Measurements from ENCODE around the gene GAS2L2. TPM values are rescaled to one million over a fixed set of nuclear protein-coding genes. Genes with fewer than 3 reads are reported as not detected.

The GAS2L2 gene
- polyA plus RNA-seq, 1 experiment = not detected

DNA sequence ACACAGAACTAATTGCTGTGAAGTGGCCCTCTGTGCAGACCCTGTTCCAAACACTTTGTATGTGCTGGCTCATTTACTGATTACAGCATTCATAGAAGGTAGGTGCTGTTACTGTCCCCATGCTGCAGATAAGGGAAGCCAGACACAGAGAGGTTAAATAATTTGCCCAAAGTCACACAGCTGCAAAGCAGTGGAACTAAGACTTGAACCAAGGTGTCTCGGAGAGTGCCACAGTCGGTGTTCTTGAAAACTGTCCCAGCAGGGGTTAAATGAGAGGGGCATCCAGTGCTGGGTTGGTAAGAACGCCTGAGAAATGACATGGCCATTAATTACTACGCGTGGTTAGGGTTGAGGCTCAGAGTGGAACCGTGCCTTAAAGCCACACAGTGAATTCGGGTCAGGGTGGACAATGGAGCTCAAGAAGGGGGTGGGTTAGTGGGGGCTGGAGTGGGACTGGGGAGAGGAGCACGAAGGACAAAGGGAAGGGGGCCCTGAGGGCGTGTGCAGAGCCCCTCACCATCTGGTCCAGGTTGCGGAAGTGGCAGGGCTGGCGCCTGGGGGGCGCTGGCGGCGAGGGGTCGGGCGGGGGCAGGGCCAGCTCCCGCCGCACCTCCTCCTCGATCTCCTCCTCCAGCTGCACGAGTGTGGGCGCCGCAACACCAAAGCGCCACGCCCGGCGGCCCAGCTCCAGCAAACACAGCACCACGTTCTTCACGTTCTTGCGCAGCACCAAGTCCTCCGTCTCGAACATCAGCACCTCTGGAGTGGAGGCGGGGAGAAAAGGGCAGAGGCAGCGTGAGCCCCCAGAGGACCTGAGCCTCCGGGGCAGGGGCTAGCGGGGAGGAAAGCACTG lies 3.3 kb downstream of the GAS2L2 start:
- Histone ChIP-seq H3K4me3 (ENCODE audit: low read depth, low read length) (0 out of 2 replicates have a peak overlapping the region, but pooled peaks have one; percentile 7), H3K9me3 (ENCODE audit: control insufficient read depth, insufficient read depth, low read length) (no peaks in the 10 kb centered on the region; the same call in 1 of the 2 replicates), H3K27me3 (ENCODE audit: control insufficient read depth, insufficient read depth, low read length) (peaks cover 40% of the 10 kb centered on the region), H3K27ac (ENCODE audit: low read depth, low read length) (no peak overlapping the region)
- TF ChIP-seq, protein P1, sequence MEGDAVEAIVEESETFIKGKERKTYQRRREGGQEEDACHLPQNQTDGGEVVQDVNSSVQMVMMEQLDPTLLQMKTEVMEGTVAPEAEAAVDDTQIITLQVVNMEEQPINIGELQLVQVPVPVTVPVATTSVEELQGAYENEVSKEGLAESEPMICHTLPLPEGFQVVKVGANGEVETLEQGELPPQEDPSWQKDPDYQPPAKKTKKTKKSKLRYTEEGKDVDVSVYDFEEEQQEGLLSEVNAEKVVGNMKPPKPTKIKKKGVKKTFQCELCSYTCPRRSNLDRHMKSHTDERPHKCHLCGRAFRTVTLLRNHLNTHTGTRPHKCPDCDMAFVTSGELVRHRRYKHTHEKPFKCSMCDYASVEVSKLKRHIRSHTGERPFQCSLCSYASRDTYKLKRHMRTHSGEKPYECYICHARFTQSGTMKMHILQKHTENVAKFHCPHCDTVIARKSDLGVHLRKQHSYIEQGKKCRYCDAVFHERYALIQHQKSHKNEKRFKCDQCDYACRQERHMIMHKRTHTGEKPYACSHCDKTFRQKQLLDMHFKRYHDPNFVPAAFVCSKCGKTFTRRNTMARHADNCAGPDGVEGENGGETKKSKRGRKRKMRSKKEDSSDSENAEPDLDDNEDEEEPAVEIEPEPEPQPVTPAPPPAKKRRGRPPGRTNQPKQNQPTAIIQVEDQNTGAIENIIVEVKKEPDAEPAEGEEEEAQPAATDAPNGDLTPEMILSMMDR (IDR thresholded peaks at IDR 0.05; ENCODE audit: low read depth, low read length) = no peak
- ChIA-PET CTCF (interaction anchor here (0.7 to 9.3 kb wide), 10 partner anchors 14 to 438 kb away, joined by 3 to 357 read pairs (median 8); no protein-coding TSS in a partner anchor), POLR2A (interaction anchor here (1.3 kb wide), 1 partner anchor 59 kb away, joined by 3 read pairs; the partner anchor contains the start of gene TAF15)
- no peak for DNase-seq (ENCODE audit: low read depth, low spot score)

DNA sequence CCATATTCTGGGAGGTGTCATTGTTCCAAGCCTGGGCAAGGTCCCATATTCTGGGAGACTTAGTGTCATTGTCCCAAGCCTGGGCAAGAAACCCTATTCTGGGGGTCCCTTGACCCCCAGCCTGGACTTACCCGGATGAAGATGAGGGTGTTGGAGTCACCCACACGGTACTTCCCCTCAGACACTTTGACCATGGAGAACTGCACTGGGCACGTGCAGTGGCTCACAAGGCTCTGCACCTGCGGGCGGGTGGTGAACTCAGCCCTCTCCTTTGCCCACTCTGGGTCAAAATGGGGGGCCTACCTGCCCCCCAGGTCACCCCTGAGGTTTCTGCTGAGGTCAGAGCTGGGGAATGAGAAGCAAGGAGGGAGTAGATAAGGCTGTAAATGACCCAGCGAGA lies 4.1 kb downstream of the GAS2L2 start:
- no peak for DNase-seq (ENCODE audit: low read depth, low spot score)
- Histone ChIP-seq H3K9me3 (ENCODE audit: control insufficient read depth, insufficient read depth, low read length) (no peaks in the 10 kb centered on the region; the same call in 1 of the 2 replicates), H3K27me3 (ENCODE audit: control insufficient read depth, insufficient read depth, low read length) (peaks cover 44% of the 10 kb centered on the region), H3K27ac (ENCODE audit: low read depth, low read length) (no peak overlapping the region), H3K4me3 (ENCODE audit: low read depth, low read length) (no peak overlapping the region)
- ChIA-PET POLR2A (no interaction called here), CTCF (interaction anchor here (0.7 to 9.3 kb wide), 18 partner anchors 8 to 437 kb away, joined by 3 to 357 read pairs (median 8); partner anchors contain the start of gene RASL10B)
- TF ChIP-seq, protein P1 (IDR thresholded peaks at IDR 0.05; ENCODE audit: low read depth, low read length) = no peak

DNA sequence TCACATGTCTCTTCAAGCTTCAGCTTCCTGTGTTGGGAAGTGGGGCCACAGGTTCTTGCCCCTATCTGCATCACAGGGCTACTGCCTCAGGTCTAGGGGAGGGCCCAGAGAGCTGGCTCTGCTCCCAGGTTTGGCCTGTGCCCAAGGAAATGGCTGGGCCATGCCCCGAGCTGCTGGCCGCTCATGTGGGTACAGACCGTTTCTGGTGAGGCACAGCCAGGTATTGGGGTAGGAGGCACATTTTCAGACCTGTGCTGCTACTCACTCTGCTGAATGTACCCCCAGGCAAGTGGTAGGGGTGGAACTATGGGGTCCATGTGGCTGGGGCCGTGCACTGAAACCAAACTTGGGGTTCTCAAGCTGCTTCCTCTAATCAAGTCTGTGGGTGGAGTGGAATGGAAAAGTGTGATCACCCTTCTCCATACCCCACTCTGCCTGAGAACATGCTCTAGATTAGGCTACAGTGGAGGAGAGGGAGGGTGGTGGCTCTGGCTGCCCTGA lies 4.6 kb downstream of the GAS2L2 start:
- ChIA-PET CTCF (interaction anchor here (0.7 to 9.3 kb wide), 32 partner anchors 8 to 466 kb away, joined by 3 to 357 read pairs (median 8); partner anchors contain the start of genes C17orf50 and RASL10B), POLR2A (no interaction called here)
- no peaks in the 10 kb centered on the region; the same call in 1 of the 2 replicates for H3K9me3 ChIP-seq (ENCODE audit: control insufficient read depth, insufficient read depth, low read length)
- TF ChIP-seq, protein P1 (IDR thresholded peaks at IDR 0.05; ENCODE audit: low read depth, low read length) = no peak
- no peak for DNase-seq (ENCODE audit: low read depth, low spot score)
- no peak overlapping the region for H3K4me3 ChIP-seq (ENCODE audit: low read depth, low read length)
- no peak overlapping the region for H3K27ac ChIP-seq (ENCODE audit: low read depth, low read length)
- H3K27me3 ChIP-seq (ENCODE audit: control insufficient read depth, insufficient read depth, low read length) = peaks cover 46% of the 10 kb centered on the region

DNA sequence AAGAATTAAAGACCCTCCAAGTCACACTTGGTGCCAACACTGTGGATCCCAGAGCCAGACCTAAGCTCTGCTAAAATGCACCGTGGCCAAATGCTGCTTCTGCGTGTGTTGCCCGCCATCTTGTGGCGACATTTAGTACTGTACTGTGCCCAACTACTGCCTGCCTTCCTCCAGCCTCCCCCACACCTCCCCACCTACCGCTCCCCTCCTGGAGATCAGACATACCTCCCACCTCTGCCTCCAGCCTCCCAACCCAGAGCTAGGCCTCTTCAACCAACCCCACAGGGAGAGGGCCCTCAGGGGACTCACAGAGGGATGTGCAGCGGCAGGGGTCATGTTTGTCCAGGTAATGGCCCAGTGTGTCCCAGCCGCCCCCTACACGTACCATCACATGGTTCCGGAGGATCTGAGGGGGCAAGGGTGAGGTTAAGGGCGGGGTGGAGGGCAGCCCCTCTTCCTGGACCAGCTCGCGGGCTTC lies 5.5 kb downstream of the GAS2L2 start:
- H3K27me3 ChIP-seq (ENCODE audit: control insufficient read depth, insufficient read depth, low read length) = peaks cover 53% of the 10 kb centered on the region
- H3K4me3 ChIP-seq (ENCODE audit: low read depth, low read length) = no peak overlapping the region
- CTCF ChIA-PET = interaction anchor here (0.5 to 9.3 kb wide), 71 partner anchors 9 to 1130 kb away, joined by 3 to 357 read pairs (median 5); partner anchors contain the start of genes C17orf50, PEX12, RASL10B and SLFN11
- TF ChIP-seq, protein P1 (IDR thresholded peaks at IDR 0.05; ENCODE audit: low read depth, low read length) = peak; percentile 83
- no peaks in the 10 kb centered on the region; the same call in 1 of the 2 replicates for H3K9me3 ChIP-seq (ENCODE audit: control insufficient read depth, insufficient read depth, low read length)
- POLR2A ChIA-PET = interaction anchor here (0.6 kb wide), 1 partner anchor 135 kb away, joined by 3 read pairs; no protein-coding TSS in a partner anchor
- DNase-seq (ENCODE audit: low read depth, low spot score) = peak; percentile 55
- H3K27ac ChIP-seq (ENCODE audit: low read depth, low read length) = no peak overlapping the region
